ENCODE measurements around the gene PRKG1.

Gene PRKG1

DNA sequence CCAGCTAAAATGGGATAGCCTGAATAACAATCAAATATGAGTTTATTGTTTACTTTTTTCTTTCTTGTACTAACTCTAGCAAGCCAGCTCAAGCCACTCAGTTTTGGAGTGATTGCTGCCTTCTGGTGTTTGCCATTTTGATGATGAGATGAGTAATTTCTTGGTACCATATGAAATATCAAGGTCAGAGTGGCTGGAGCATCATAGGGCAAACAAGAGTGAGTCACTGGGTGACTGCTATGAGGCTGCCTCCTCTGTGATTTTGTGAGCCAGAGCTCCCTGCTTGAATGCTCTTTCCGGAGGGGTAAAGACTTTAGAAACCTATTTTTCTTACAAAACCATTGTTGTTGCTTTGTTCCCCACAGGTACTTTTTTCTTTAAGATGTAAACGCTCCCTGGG lies 295.6 kb downstream of the PRKG1 start:
- TF ChIP-seq, protein P1, sequence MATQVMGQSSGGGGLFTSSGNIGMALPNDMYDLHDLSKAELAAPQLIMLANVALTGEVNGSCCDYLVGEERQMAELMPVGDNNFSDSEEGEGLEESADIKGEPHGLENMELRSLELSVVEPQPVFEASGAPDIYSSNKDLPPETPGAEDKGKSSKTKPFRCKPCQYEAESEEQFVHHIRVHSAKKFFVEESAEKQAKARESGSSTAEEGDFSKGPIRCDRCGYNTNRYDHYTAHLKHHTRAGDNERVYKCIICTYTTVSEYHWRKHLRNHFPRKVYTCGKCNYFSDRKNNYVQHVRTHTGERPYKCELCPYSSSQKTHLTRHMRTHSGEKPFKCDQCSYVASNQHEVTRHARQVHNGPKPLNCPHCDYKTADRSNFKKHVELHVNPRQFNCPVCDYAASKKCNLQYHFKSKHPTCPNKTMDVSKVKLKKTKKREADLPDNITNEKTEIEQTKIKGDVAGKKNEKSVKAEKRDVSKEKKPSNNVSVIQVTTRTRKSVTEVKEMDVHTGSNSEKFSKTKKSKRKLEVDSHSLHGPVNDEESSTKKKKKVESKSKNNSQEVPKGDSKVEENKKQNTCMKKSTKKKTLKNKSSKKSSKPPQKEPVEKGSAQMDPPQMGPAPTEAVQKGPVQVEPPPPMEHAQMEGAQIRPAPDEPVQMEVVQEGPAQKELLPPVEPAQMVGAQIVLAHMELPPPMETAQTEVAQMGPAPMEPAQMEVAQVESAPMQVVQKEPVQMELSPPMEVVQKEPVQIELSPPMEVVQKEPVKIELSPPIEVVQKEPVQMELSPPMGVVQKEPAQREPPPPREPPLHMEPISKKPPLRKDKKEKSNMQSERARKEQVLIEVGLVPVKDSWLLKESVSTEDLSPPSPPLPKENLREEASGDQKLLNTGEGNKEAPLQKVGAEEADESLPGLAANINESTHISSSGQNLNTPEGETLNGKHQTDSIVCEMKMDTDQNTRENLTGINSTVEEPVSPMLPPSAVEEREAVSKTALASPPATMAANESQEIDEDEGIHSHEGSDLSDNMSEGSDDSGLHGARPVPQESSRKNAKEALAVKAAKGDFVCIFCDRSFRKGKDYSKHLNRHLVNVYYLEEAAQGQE (IDR thresholded peaks at IDR 0.05; ENCODE audit: insufficient read depth in 1 of 2, low read depth in 2 of 2, low read length in 2 of 2): no peak
- TF ChIP-seq POLR2AphosphoS5 (IDR thresholded peaks at IDR 0.05; ENCODE audit: low read depth, low read length): no peak

DNA sequence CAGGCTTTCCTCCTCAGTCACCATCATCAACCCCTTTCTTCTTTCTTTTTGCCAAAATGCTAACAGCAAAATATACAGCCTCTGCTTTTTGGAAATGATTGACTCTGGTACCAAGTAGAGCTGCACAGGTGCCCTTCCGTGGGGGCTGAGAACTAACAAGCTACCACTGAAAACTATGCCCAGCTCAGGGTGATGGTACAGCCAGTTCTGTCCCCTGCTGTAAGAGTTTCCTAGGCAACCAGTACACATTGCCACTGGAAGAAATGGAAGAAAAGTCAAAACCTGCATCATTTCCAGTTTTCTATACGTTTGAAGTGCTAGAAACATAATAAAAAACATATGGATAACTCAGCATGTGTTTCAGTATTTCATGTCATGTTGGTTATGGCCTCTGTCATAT lies 297.5 kb downstream of the PRKG1 start:
- no peak for TF ChIP-seq FOXP2 (optimal IDR thresholded peaks at IDR 0.05; ENCODE audit: borderline replicate concordance, extremely low read depth, extremely low read length, insufficient read depth)
- TF ChIP-seq, protein P1 (IDR thresholded peaks at IDR 0.05; ENCODE audit: insufficient read depth in 1 of 2, low read depth in 2 of 2, low read length in 2 of 2): no peak
- TF ChIP-seq POLR2AphosphoS5 (IDR thresholded peaks at IDR 0.05; ENCODE audit: low read depth, low read length): no peak
- no peak for TF ChIP-seq TAF1 (IDR thresholded peaks at IDR 0.05; ENCODE audit: borderline replicate concordance, insufficient read depth, low read length)
- no peak for TF ChIP-seq SIN3A (IDR thresholded peaks at IDR 0.05; ENCODE audit: borderline replicate concordance, insufficient read depth, low read length)

DNA sequence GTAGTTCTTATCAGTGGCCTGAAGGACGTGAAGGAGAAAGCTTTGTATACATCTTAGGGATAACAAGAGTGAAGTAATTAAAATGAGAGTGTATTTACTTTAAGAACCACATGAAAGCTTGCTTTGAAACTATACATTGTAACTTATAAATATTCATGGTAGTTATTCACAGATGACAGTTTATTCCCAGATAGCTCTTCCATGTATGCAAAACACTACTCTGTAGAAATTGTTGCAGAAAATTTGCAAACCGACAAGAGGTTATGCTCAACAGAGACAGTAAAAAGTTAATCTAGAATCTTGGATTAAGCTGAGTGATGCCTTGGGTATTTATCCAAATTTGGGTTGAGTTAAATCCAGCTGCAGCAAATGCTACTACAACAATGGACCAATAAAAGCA lies 301.5 kb downstream of the PRKG1 start:
- TF ChIP-seq, protein P1 (IDR thresholded peaks at IDR 0.05; ENCODE audit: insufficient read depth in 1 of 2, low read depth in 2 of 2, low read length in 2 of 2): no peak
- TF ChIP-seq POLR2AphosphoS5 (IDR thresholded peaks at IDR 0.05; ENCODE audit: low read depth, low read length) (no peak), TAF1 (IDR thresholded peaks at IDR 0.05; ENCODE audit: borderline replicate concordance, insufficient read depth, low read length) (no peak), FOXP2 (optimal IDR thresholded peaks at IDR 0.05; ENCODE audit: borderline replicate concordance, extremely low read depth, extremely low read length, insufficient read depth) (no peak), SIN3A (IDR thresholded peaks at IDR 0.05; ENCODE audit: borderline replicate concordance, insufficient read depth, low read length) (no peak)

DNA sequence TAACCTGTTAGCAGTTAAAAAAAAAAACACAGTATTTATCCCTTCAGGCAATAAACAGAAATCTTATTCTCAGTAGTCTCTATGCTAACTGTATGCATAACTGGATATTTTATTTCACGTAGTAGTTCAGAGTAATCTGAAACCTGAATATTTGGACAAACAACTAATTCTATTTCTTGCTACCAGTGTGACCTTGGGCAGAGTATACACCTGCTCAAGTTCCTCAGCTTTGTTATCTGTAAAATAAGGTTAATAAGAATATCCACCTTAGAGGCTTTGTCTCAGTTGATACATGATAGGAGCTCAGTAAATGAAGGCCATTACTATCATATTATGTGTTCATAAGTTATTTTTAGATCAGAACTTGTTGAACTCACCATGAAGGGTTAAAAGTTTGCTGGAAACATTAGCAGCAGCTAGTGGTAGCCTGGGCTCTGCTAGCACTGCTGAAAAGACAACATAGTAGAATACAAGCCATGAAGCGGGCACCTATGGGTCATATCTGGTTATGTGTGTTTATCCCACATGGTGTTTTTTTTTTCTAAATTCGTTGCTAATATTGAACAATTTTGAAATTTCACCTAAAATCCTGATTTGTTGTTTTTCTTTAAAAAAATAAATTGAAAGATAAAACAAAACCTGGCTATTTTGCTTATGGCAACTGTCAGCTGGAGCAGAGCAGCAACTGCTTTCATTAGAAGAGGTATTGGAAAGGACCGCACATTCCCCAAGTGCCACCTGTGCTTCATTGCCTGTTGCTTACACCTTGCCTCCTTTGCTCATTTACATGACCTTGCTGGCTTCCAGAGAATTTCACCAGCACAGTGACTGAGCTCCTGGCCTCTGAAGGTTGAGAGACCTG lies 303.0 kb downstream of the PRKG1 start:
- no peak for TF ChIP-seq FOXP2 (optimal IDR thresholded peaks at IDR 0.05; ENCODE audit: borderline replicate concordance, extremely low read depth, extremely low read length, insufficient read depth)
- no peak for TF ChIP-seq TAF1 (IDR thresholded peaks at IDR 0.05; ENCODE audit: borderline replicate concordance, insufficient read depth, low read length)
- no peak for TF ChIP-seq POLR2AphosphoS5 (IDR thresholded peaks at IDR 0.05; ENCODE audit: low read depth, low read length)
- TF ChIP-seq, protein P1 (IDR thresholded peaks at IDR 0.05; ENCODE audit: insufficient read depth in 1 of 2, low read depth in 2 of 2, low read length in 2 of 2): no peak
- TF ChIP-seq SIN3A (IDR thresholded peaks at IDR 0.05; ENCODE audit: borderline replicate concordance, insufficient read depth, low read length): no peak
